K562 (cell line): ENCODE data around the gene CD151. TPM values are rescaled to one million over a fixed set of nuclear protein-coding genes. Genes with fewer than 3 reads are reported as not detected.

Experiments used
- AFF4 ChIP-seq: sonication (generic); formaldehyde crosslinking; IDR thresholded peaks from 2 replicates; pipeline ENCODE4 v1.8.0; 2023; ENCODE audit warnings: mild to moderate bottlenecking, missing genetic modification reagents
- CCNT2 ChIP-seq: IDR thresholded peaks from 2 replicates; pipeline ENCODE4 v1.6.1; 2011; ENCODE audit warnings: borderline replicate concordance, low read depth, mild to moderate bottlenecking, moderate library complexity, mixed read lengths, low read length; ENCODE audit not compliant: insufficient read length; ENCODE audit errors: extremely low read depth
- CTBP1 ChIP-seq: fragments of 450-650 bp; IDR thresholded peaks from 2 replicates; pipeline ENCODE4 v1.6.1; 2016; ENCODE audit warnings: borderline replicate concordance
- CXXC5 ChIP-seq: fragments of 250-450 bp; sonication (Bioruptor Pico); IDR thresholded peaks from 2 replicates; pipeline ENCODE4 v1.8.0; 2022; ENCODE audit warnings: inconsistent platforms, mild to moderate bottlenecking, moderate library complexity
- ETV6 ChIP-seq, 3 experiments: fragments of 150-350 bp in 1 of 3; sonication (generic) in 1 of 3; formaldehyde crosslinking in 1 of 3; IDR thresholded peaks; 2 replicates each; pipeline versions ENCODE4 v1.6.1 to v1.8.0; 2014 to 2022; ENCODE audit warnings: borderline replicate concordance in 2 of 3, low read depth in 2 of 3, antibody characterized with exemption in 1 of 3, low read length in 1 of 3, mild to moderate bottlenecking in 1 of 3, missing genetic modification reagents in 1 of 3
- MIER1 ChIP-seq: fragments of 450-650 bp; IDR thresholded peaks from 2 replicates; pipeline ENCODE4 v1.6.1; 2016; ENCODE audit warnings: antibody characterized with exemption, mild to moderate bottlenecking, low read depth
- MTA1 ChIP-seq: fragments of 450-650 bp; IDR thresholded peaks from 2 replicates; pipeline ENCODE4 v1.6.1; 2017; ENCODE audit warnings: borderline replicate concordance
- NONO ChIP-seq, 2 experiments: fragments of 200-400 bp in 1 of 2; fragments of 450-650 bp in 1 of 2; formaldehyde crosslinking in 1 of 2; IDR thresholded peaks; 2 replicates each; pipeline ENCODE4 v1.6.1; 2017; ENCODE audit warnings: low read depth in 2 of 2, mild to moderate bottlenecking in 2 of 2, moderate library complexity in 2 of 2, low read length in 1 of 2
- PHF8 ChIP-seq: fragments of 200-600 bp; sonication (generic); IDR thresholded peaks from 2 replicates; pipeline ENCODE4 v1.6.1; 2012; ENCODE audit warnings: mixed run types, mild to moderate bottlenecking, inconsistent platforms, low read length, moderate library complexity, borderline replicate concordance
- POLR2AphosphoS2 ChIP-seq: IDR thresholded peaks from 2 replicates; pipeline ENCODE4 v1.6.1; 2012; ENCODE audit warnings: low read length, improper control_type of control experiment
- RB1 ChIP-seq: fragments of 450-650 bp; IDR thresholded peaks from 2 replicates; pipeline ENCODE4 v1.6.1; 2017; ENCODE audit warnings: low read depth, mild to moderate bottlenecking
- SAFB ChIP-seq: fragments of 200-400 bp; formaldehyde crosslinking; IDR thresholded peaks from 2 replicates; pipeline ENCODE4 v1.6.1; 2017; ENCODE audit warnings: low read depth, low read length, borderline replicate concordance
- SMAD4 ChIP-seq: fragments of 250-450 bp; sonication (Bioruptor Pico); conservative IDR thresholded peaks from 2 replicates; pipeline ENCODE4 v1.8.0; 2021; ENCODE audit warnings: inconsistent platforms, mild to moderate bottlenecking, moderate library complexity
- UBTF ChIP-seq, 2 experiments: IDR thresholded peaks; 2 replicates each; pipeline ENCODE4 v1.6.1; 2012; ENCODE audit warnings: improper control_type of control experiment in 2 of 2, low read depth in 2 of 2, low read length in 2 of 2, borderline replicate concordance in 1 of 2
- ZFX ChIP-seq: sonication (generic); formaldehyde crosslinking; IDR thresholded peaks from 2 replicates; pipeline ENCODE4 v1.8.0; 2022; ENCODE audit warnings: mild to moderate bottlenecking, missing genetic modification reagents, moderate library complexity
- ZKSCAN1 ChIP-seq: fragments of 150-350 bp; IDR thresholded peaks from 2 replicates; pipeline ENCODE4 v1.6.1; 2016; ENCODE audit warnings: low read depth, low read length
- ZNF165 ChIP-seq: fragments of 250-450 bp; sonication (Bioruptor Pico); IDR thresholded peaks from 2 replicates; pipeline ENCODE4 v1.4.0; 2020; ENCODE audit warnings: borderline replicate concordance
- ZNF384 ChIP-seq: IDR thresholded peaks from 2 replicates; pipeline ENCODE4 v1.6.1; 2012; ENCODE audit warnings: low read depth, low read length, improper control_type of control experiment
- ZNF766 ChIP-seq: fragments of 200-800 bp; sonication (Bioruptor generic); conservative IDR thresholded peaks from 2 replicates; pipeline ENCODE4 v1.6.1; 2016; ENCODE audit warnings: missing genetic modification characterization, missing compliant biosample characterization
- polyA plus RNA-seq, 8 experiments: library from polyadenylated mRNA; depleted of rRNA in 4 of 8; stranded (reverse) in 5 of 8; unstranded in 3 of 8; fragments of >200 nt; fragmentation: Nextera tagmentation in 2 of 8; fragmentation: Illumina TruSeq in 1 of 8; extraction: Ambion mirVana in 2 of 8; extraction: Trizol in 1 of 8; gene quantifications; 2 replicates each; pipeline versions ENCODE4 v1.2.1 to v1.2.3, GENCODE V29; 2011 to 2014; ENCODE audit warnings: inconsistent platforms in 1 of 8, missing spikeins in 1 of 8
- total RNA-seq, 7 experiments: library from RNA; depleted of rRNA in 6 of 7; stranded (reverse); fragments of >200 nt in 6 of 7; fragmentation: Illumina TruSeq in 2 of 7; extraction: Trizol in 2 of 7; gene quantifications; 2 replicates each; pipeline versions ENCODE4 v1.2.1 to v1.2.3, GENCODE V29; 2011 to 2021; ENCODE audit warnings: low replicate concordance in 1 of 7

Gene CD151
- total and polyA plus RNA-seq, 9 of the 15 experiments (the other 6 are each of a cell fraction or from before 2014, with no cell fraction given): 2.3 to 187 (median 140) TPM

GRCh38 chr11:798093-798713 lies 34.5 kb upstream of the CD151 start, which contains the start of gene SLC25A22 (continued):
- TF ChIP-seq UBTF (IDR thresholded peaks at IDR 0.05; ENCODE audit: borderline replicate concordance in 1 of 2, low read depth in 2 of 2, low read length in 2 of 2) (peak; percentile 39 to 61; a peak in 1 of 4 replicates), AFF4 (0 out of 2 replicates have a peak, but pooled peaks have one; percentile 31), ZKSCAN1 (no peak), ZNF165 (no peak), ZNF766 (peak; percentile 80), SMAD4 (CRISPR knock-in tag) (peak; percentile 53; the same call in 1 of the 2 replicates), POLR2AphosphoS2 (no peak), MIER1 (no peak), CXXC5 (CRISPR knock-in tag) (peak; percentile 64; the same call in 1 of the 2 replicates), NONO (IDR thresholded peaks at IDR 0.05; ENCODE audit: low read depth in 2 of 2, low read length in 1 of 2) (peak in 1 of 2 experiments; percentile 48; a peak in 1 of 4 replicates), ZNF384 (0 out of 2 replicates have a peak, but pooled peaks have one; percentile 12), MTA1 (0 out of 2 replicates have a peak, but pooled peaks have one; percentile 26), ETV6 (IDR thresholded peaks at IDR 0.05; ENCODE audit: borderline replicate concordance in 1 of 2, low read depth in 2 of 2, low read length in 1 of 2) (no peak), ETV6 (CRISPR knock-in tag; IDR thresholded peaks at IDR 0.05; ENCODE audit: borderline replicate concordance) (0 out of 2 replicates have a peak, but pooled peaks have one; percentile 13), SAFB (peak; percentile 91), CTBP1 (peak; percentile 93; the same call in 1 of the 2 replicates), RB1 (peak; percentile 95), ZFX (peak; percentile 14; the same call in 1 of the 2 replicates), PHF8 (peak; percentile 42; the same call in 1 of the 2 replicates), CCNT2 (peak; percentile 68)
